Endometrium (tissue), 2 donors: ENCODE results near the gene MMP26.
"Not testable (repeated sequence)": the region's sequence is repeated elsewhere in the genome, so short reads cannot be mapped to it uniquely, and the experiment has no call there.

Experiments
- FAIRE-seq: peaks from 2 replicates; lab custom pipeline; 2012; peaks lifted over from hg19 to GRCh38; lab: Jason Lieb, UNC
- donor health status: control.
- donor health status: control.

MMP26 gene

DNA sequence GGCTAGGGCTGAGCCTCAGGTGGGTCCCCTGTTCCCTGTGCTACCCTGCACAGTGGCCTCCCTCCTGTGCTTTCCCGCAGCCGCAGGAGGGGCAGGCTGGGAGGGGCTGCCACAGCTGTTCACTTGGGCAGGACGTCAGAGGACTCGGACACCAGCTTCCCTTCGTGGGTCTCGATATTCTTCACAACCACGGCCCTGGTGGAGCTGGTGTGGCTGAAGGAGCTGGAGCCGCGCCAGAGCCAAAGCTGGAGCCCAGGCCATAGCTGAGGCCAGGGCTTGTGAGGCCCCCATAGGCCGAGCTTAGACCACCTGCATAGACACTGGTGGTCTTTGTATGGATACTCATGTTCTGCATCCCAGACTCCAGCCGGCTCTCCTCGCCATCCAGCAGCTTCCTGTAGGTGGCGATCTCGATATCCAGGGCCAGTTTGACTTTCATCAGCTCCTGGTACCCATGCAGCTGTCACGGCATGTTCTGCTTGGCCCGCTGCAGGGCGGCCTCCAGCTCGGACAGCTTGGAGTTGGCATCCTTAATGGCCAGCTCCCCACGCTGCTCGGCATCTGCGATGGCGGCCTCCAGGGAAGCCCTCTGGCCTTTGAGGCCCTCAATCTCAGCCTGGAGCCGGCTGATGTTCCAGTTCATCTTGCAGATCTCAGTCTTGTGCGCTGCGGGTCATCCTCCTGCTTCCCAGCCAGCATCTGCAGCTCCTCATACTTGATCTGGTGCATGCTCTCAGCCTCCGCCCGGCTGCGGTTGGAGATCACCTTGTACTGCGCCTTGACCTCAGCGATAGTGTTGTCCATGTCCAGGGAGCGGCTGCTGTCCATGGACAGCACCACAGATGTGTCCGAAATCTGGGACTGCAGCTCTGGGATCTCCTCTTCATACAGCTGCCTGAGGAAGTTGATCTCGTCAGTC lies 18.3 kb downstream of the MMP26 start:
- FAIRE-seq: not testable (repeated sequence)

DNA sequence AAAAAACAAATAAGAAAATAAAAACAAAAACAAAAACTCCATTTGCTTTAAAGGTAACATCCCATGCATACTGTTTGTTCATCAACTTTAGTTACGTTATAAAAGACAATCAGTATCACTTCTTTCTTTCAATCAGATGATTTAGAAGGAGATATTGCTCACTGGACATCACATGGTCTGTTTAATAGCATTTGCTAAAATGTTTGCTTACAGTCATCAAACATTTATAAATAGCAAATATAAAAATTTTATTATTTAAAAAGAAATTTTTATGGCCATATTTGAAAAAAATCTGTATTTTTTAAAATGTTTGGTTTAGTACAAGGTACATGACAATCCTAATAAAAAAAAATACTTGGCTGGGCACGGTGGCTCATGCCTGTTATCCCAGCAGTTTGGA lies 22.6 kb downstream of the MMP26 start:
- FAIRE-seq: no peak

DNA sequence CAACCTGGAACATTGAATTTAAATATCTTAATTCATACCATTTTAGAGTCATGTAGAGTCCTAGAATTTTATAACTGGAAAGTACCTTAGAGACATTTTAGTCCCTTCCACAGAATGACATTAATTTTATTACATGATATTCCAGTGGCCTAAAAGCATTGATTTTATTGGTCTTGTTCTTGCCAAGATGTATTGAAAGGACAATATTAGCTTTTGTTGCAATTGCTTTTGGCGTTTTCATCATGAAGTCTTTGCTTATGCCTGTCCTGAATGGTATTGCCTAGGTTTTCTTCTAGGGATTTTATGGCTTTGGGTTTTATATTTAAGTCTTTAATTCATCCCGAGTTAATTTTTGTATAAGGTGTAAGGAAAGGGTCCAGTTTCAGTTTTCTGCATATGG lies 36.2 kb downstream of the MMP26 start:
- FAIRE-seq: no peak

DNA sequence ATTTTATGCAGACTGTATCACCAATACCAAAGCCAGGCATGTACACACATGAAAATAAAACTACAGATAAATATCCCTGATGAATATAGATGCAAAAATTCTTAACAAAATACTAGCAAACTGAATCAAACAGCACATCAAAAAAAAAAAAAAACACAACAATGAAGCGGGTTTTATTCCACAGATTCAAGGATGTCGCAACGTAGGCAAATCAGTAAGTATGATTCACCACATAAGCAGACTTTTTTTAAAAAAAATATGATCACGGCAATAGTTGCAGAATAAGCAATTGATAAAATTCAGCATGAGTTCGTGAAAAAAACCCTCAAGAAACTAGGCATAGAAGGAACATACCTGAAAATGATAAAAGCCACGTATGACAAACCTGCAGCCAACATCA lies 43.9 kb downstream of the MMP26 start:
- no peak for FAIRE-seq

DNA sequence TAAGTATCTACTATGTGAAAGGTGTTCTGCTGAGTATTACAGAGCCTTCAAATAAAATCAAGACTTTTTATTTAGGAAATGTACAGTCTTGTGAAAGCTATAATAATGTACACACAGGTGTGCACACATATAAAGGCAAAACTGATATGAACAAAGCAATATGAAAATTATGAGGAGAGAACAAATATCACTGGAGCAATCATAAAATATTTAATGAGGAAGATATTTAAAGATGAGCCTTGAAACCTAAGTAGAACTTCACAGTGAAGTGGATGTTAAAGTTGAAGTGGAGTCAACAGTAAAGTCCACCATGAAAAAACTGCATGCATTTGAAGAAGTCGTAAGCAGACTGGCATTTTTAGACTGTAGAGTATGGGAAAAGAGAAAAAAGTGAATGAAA lies 46.6 kb downstream of the MMP26 start:
- no peak for FAIRE-seq
